Inflammatory macrophage treated with lipopolysaccharide for 1 hour (primary cell): ENCODE measurements around the gene SEMA5B.
A peak's percentile ranks its signal among the peaks of the same experiment; 100 is the strongest.

ENCODE experiments used
- DNase-seq, 2 donors: peaks; one replicate each; pipeline ENCODE4 v3.0.0-alpha.2; 2020 to 2022

The SEMA5B gene

GRCh38 chr3:122992133-122992532, 35.4 kb downstream of the SEMA5B start:
- peak in 1 of 2 donors; percentile 15 for DNase-seq

- no peak for DNase-seq
Measured at GRCh38 chr3:122991236-122991985, 36.2 kb downstream of the SEMA5B start.

- DNase-seq: no peak
Measured at GRCh38 chr3:122989856-122990575, 37.5 kb downstream of the SEMA5B start.

DNA sequence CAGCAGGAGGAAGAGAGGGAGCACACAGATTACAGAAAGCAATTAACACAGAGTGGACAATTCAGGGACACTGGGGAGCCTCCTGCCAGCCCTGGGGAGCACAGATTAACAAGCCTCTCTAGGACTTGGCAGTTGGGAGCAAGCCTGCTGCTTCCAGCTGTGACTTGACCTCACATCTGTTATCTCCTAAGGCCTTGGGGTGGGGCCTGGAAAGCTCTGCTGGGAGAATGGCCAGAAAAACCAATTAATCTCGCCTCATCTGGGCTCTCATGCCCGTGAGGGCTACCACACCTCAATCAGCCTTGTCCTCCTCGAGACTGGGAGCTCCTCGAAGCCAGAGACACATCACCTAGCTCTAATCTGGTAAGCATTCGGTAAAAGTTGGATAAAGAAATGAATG, 39.1 kb downstream of the SEMA5B start:
- DNase-seq: no peak

DNA sequence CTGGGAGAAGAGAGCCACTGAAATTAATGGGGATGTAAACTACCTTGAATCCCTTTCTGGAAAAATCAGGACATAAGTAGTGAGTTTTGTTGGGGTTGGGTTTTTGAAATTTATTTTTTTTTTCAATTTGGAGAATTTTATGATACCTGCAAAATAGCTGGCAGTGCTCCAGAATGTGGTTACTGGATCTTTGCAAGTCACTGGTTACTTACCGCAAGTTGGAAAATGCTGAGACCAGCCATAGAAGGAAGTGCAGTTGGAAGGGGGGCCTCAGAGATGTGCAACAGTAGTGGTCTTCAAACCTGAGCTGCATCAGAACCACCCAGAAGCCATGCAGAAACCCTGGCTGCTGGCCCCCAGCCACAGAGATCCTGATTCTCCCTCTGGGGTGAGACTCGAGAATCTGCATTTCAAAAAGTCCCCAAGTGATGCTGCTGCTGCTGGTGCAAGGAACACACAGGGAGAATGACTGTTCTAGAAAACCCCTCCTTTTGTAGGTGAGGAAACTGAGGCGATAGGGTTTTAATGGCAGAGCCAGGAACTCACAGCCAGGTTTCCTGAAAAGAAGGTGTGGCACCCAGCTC, 39.7 kb downstream of the SEMA5B start:
- no peak for DNase-seq

- no peak for DNase-seq
Measured at GRCh38 chr3:122987231-122987630, 40.3 kb downstream of the SEMA5B start.

- no peak for DNase-seq
Measured at GRCh38 chr3:122986693-122987179, 40.8 kb downstream of the SEMA5B start.

- DNase-seq: no peak
Measured at GRCh38 chr3:122985539-122985938, 42.0 kb downstream of the SEMA5B start.

DNA sequence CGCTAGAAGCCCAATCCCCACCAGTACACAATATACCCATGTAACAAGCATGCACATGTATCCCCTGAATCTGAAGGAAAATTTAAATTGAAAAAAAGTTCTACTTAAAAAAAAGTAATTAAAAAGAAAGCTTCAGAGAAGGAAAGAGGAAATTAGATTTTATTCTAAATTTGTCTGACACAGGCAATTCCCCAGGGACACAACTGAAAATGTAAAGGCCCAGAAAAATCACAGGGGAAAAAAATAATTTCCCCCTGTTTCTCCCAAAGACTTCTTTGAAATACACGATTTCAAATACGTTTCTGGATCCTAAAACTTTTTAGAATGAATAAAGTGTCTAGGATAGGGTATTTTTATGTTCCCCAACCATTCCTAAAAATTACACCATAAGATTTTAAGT, 42.9 kb downstream of the SEMA5B start:
- DNase-seq: no peak

- no peak for DNase-seq
Measured at GRCh38 chr3:122984007-122984406, 43.6 kb downstream of the SEMA5B start.

DNA sequence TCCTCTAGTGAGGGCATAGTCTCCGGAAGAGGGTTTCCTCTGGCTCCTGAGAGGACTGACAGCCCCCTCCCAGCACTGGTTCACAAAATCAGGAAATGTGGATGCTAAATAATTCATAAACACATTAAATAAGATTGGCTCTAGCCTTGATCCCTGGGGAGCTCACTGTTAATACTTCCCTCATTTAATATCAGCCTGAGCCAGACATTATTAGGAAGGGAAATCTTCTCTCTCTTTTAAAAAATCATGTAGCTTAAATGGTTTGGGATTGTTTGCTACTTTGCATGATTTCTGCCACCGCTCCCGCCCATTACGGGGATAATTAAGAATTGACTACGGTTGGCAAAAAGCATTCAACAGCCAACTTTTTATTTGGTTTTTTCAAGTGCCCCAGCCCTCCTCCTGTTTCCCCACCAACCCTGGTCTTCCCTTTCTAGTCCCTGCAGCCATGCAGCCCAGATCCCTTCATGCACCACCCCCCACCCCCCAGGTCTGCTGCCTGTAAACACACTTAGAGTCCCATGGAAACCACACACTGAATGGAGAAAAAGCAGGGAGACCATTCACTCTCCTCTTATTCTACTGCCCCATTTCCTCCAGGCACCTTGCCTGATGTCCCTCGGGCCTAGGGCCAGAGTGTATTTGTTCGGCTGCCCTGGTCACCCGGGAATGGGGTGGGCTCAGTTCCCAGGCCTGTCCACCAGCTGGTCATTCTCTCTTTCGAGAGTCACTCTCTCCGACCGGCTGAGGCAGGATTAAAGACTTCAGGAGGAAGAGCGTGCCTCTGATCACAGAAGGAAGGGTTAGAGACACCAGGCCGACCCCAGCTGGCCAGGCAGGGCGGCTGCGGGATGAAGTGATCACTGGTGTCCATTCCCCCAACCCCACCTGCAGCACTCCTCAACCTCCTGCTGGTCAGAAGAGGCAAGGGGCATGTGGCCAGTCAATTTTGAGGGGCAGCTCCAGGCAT, 45.1 kb downstream of the SEMA5B start:
- no peak for DNase-seq

GRCh38 chr3:122979211-122979610, 48.4 kb downstream of the SEMA5B start:
- peak; percentile 32 to 34 for DNase-seq

- no peak for DNase-seq
Measured at GRCh38 chr3:122978569-122978968, 49.0 kb downstream of the SEMA5B start.

DNA sequence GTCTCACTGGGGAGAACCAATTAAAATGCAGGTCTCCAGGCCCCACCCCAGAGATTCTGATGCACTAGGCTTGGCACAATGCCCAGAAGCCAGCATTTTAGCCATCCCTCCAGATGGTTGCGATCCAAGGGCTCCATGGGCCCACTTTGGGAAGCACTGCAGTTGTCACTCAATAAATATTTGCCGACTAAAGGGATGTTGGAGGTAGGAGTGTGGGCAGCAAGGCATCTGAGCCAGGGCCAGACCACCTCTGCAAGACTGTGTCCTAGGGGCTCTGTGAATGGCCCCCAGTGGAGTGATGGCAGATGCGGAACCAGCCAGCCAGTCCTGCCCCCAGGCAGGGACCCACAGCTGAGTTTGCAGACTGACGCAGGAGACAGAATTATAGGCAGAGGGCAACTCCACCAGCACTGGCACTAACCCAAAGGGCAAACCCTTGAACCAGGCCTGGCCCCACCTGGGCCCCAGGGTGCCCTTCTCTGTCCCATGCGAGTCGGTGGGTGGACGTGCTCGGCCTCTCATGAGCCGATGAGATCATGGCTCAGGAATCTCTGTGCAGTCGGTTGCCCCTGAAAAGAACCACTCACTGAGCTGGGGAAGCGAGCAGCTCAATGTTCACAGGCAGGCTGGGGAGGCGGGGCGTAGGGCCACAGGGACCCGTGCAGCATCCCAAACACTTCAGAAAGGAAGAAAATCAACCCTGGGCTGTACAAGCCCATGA, 49.7 kb downstream of the SEMA5B start:
- DNase-seq: no peak

GRCh38 chr3:122975924-122976293, 51.7 kb downstream of the SEMA5B start:
- no peak for DNase-seq

GRCh38 chr3:122975163-122975923, 52.2 kb downstream of the SEMA5B start:
- DNase-seq: no peak

GRCh38 chr3:122974764-122975162, 52.8 kb downstream of the SEMA5B start:
- no peak for DNase-seq

DNA sequence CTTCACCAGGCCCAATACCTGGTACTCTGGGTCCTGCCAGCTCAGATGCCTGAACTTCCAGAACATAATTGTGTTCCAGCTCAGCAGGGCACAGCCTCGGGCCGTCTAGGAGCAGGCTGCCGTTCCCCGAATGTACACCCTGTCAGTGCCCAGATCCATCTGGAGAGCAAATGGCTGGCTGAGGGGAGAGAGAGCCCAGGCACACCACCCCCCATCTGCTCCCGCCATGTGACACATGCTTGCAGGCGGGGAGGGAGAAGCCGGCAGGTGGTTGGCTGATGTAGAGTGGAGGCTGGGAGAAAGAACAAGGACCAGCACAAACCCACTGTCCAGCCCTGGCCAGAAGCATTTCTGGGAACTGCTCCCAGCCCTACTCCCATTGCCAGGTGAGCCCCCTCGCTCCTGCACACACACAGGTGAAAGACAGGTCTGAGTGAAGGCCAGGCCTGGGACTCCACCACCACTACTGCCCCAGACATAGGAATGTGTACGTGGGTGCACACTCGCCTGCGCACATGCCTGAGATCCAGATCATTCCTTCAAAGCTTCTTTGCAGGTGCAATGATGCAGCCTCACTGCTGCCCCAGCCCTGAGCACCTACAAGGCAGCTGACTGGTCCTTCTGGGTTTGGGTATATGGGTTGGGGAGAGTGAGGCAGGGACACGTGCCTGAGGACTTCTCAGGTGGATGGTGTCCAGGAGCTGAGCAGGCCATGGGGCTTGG, 53.5 kb downstream of the SEMA5B start:
- no peak for DNase-seq

GRCh38 chr3:122972141-122972540, 55.4 kb downstream of the SEMA5B start:
- no peak for DNase-seq
